DOHH2 (cell line): ENCODE results near the gene GOLPH3L.

Experiments
- EZH2phosphoT487 ChIP-seq: fragments of 200-600 bp; sonication (generic); IDR thresholded peaks from 2 replicates; pipeline ENCODE4 v1.6.1; 2017; ENCODE audit warnings: borderline replicate concordance, mild to moderate bottlenecking, antibody characterized with exemption, low read length, moderate library complexity, mixed read lengths
- TF ChIP-seq, protein P1 (sequence below): fragments of 200-600 bp; sonication (generic); IDR thresholded peaks from one replicate; pipeline ENCODE4 v1.5.1; 2014; ENCODE audit warnings: antibody characterized with exemption, mild to moderate bottlenecking, low read depth, low read length; ENCODE audit not compliant: poor library complexity, severe bottlenecking

DNA sequence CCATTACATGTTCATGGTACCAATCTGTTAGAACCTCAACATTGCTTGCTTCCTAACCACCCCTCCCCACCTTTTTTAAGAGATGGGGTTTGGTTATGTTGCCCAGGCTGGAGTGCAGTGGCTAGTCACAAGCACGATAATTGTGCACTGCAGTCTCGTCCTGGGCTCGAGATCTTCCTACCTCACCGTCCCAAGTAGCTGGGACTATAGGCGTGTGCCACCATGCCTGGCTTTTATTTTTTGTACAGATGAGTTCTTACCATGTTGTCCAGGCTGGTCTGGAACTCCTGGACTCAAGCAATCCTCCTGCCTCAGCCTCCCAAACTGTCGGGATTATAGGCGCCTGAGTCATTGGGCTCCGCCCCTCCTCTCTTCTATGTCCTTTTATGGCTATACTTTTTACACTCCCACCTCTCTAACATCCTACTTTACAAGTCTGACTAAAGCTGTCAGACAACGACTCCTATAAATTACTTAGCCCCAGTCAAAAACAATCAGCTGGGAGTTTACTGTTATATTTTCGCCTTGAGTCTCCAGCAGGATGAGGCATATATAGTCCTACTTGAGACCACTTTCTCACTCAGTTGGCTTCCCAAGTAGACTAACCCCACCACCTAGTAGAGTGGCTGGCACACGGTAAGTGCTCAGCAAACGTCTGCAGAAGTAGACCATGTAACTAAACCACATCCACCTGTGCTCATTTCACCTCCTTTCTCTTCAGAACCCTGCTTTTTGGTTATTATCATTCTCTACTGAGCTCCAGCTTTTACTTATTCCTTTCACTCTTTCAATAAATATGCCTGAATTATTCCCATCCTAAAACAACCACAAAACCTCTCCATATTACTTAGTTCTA is 81.4 kb downstream of the GOLPH3L start:
- TF ChIP-seq, protein P1, sequence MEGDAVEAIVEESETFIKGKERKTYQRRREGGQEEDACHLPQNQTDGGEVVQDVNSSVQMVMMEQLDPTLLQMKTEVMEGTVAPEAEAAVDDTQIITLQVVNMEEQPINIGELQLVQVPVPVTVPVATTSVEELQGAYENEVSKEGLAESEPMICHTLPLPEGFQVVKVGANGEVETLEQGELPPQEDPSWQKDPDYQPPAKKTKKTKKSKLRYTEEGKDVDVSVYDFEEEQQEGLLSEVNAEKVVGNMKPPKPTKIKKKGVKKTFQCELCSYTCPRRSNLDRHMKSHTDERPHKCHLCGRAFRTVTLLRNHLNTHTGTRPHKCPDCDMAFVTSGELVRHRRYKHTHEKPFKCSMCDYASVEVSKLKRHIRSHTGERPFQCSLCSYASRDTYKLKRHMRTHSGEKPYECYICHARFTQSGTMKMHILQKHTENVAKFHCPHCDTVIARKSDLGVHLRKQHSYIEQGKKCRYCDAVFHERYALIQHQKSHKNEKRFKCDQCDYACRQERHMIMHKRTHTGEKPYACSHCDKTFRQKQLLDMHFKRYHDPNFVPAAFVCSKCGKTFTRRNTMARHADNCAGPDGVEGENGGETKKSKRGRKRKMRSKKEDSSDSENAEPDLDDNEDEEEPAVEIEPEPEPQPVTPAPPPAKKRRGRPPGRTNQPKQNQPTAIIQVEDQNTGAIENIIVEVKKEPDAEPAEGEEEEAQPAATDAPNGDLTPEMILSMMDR, result no peak
- TF ChIP-seq EZH2phosphoT487, result no peak
